DOHH2 (cell line): ENCODE results near the gene GNPTAB.

ENCODE experiments used
- H3F3A ChIP-seq: fragments of 200-600 bp; sonication (generic), shearing (Covaris generic); 2 replicates; pipeline ENCODE4 v1.6.0; 2016; ENCODE audit warnings: antibody characterized with exemption, mild to moderate bottlenecking; ENCODE audit not compliant: control insufficient read depth, insufficient read depth
- H3K27ac ChIP-seq: fragments of 200-600 bp; sonication (generic); 2 replicates; pipeline ENCODE4 v1.5.1; 2014; ENCODE audit warnings: low read depth, mild to moderate bottlenecking, low read length, moderate library complexity
- H3K27me3 ChIP-seq: fragments of 200-600 bp; sonication (generic); 2 replicates; pipeline ENCODE4 v1.6.1; 2014; ENCODE audit warnings: mild to moderate bottlenecking, low read length, mixed read lengths; ENCODE audit not compliant: control insufficient read depth
- H3K36me3 ChIP-seq: fragments of 200-600 bp; sonication (generic); 2 replicates; pipeline ENCODE4 v1.6.1; 2014; ENCODE audit warnings: mild to moderate bottlenecking, low read length, moderate library complexity, mixed read lengths; ENCODE audit not compliant: control insufficient read depth
- H3K4me1 ChIP-seq: fragments of 200-600 bp; sonication (generic); 2 replicates; pipeline ENCODE4 v1.6.1; 2014; ENCODE audit warnings: mild to moderate bottlenecking, low read length, mixed read lengths; ENCODE audit not compliant: control insufficient read depth
- H3K4me2 ChIP-seq: fragments of 200-600 bp; sonication (generic); 2 replicates; pipeline ENCODE4 v1.6.0; 2014; ENCODE audit warnings: mild to moderate bottlenecking, low read length, moderate library complexity
- H3K4me3 ChIP-seq: fragments of 200-600 bp; sonication (generic); 2 replicates; pipeline ENCODE4 v1.5.1; 2014; ENCODE audit warnings: mild to moderate bottlenecking, low read length, mixed read lengths
- H3K79me2 ChIP-seq: fragments of 200-600 bp; sonication (generic); 2 replicates; pipeline ENCODE4 v1.6.1; 2014; ENCODE audit warnings: mild to moderate bottlenecking, low read length, mixed read lengths; ENCODE audit not compliant: control insufficient read depth
- H3K9me2 ChIP-seq: fragments of 200-600 bp; sonication (generic); replicated peaks from 2 replicates; pipeline ENCODE4 v1.6.1; 2014; ENCODE audit warnings: mild to moderate bottlenecking, low read length, mixed read lengths; ENCODE audit not compliant: control insufficient read depth
- H3K9me3 ChIP-seq: fragments of 200-600 bp; sonication (generic); 2 replicates; pipeline ENCODE4 v1.6.1; 2014; ENCODE audit warnings: antibody characterized with exemption, low read length, mixed read lengths; ENCODE audit not compliant: control insufficient read depth, insufficient read depth
- H4K20me1 ChIP-seq: fragments of 200-600 bp; sonication (generic); 2 replicates; pipeline ENCODE4 v1.6.0; 2014; ENCODE audit warnings: low read depth, mild to moderate bottlenecking, antibody characterized with exemption, low read length, moderate library complexity; ENCODE audit not compliant: control insufficient read depth, insufficient read depth
- CTCF ChIP-seq: fragments of 200-600 bp; sonication (generic); IDR thresholded peaks from one replicate; pipeline ENCODE4 v1.5.1; 2014; ENCODE audit warnings: antibody characterized with exemption, mild to moderate bottlenecking, low read depth, low read length; ENCODE audit not compliant: poor library complexity, severe bottlenecking
- EZH2phosphoT487 ChIP-seq: fragments of 200-600 bp; sonication (generic); IDR thresholded peaks from 2 replicates; pipeline ENCODE4 v1.6.1; 2017; ENCODE audit warnings: borderline replicate concordance, mild to moderate bottlenecking, antibody characterized with exemption, low read length, moderate library complexity, mixed read lengths

The GNPTAB gene

GRCh38 chr12:101707131-101707782 is 123.5 kb downstream of the GNPTAB start:
- Histone ChIP-seq H3K4me3 (no peak overlapping the region), H3K9me2 (no peaks in the 10 kb centered on the region), H3K4me2 (no peak overlapping the region), H3K27ac (no peak overlapping the region), H3K79me2 (peaks cover 34% of the 10 kb centered on the region), H3K9me3 (no peaks in the 10 kb centered on the region), H3F3A (no peaks in the 10 kb centered on the region), H3K4me1 (peaks cover 8% of the 10 kb centered on the region), H3K36me3 (no peaks in the 10 kb centered on the region), H3K27me3 (no peaks in the 10 kb centered on the region), H4K20me1 (no peaks in the 10 kb centered on the region)
- TF ChIP-seq EZH2phosphoT487 (no peak), CTCF (no peak)

GRCh38 chr12:101706403-101706802 is 124.4 kb downstream of the GNPTAB start:
- peaks cover 42% of the 10 kb centered on the region for H3K79me2 ChIP-seq
- H3K27ac ChIP-seq, result no peak overlapping the region
- peaks cover 12% of the 10 kb centered on the region for H3K4me1 ChIP-seq
- H3F3A ChIP-seq, result no peaks in the 10 kb centered on the region
- no peaks in the 10 kb centered on the region for H3K9me2 ChIP-seq
- H3K36me3 ChIP-seq, result 0 out of 2 replicates have a peak, but pooled peaks cover 3% of the 10 kb centered on the region
- H3K4me2 ChIP-seq, result no peak overlapping the region
- TF ChIP-seq EZH2phosphoT487 (no peak), CTCF (no peak)
- H3K9me3 ChIP-seq, result no peaks in the 10 kb centered on the region
- H4K20me1 ChIP-seq, result no peaks in the 10 kb centered on the region
- H3K27me3 ChIP-seq, result no peaks in the 10 kb centered on the region
- H3K4me3 ChIP-seq, result no peak overlapping the region

- H3K9me2 ChIP-seq, result no peaks in the 10 kb centered on the region
- peaks cover 39% of the 10 kb centered on the region for H3K4me1 ChIP-seq
- H3K9me3 ChIP-seq, result no peaks in the 10 kb centered on the region
- H3K4me2 ChIP-seq, result no peak overlapping the region
- no peak overlapping the region for H3K27ac ChIP-seq
- peaks cover 70% of the 10 kb centered on the region for H3K79me2 ChIP-seq
- TF ChIP-seq CTCF, result no peak
- no peak for TF ChIP-seq EZH2phosphoT487
- no peak overlapping the region for H3K4me3 ChIP-seq
- H3K36me3 ChIP-seq, result peaks cover 6% of the 10 kb centered on the region
- H3F3A ChIP-seq, result no peaks in the 10 kb centered on the region
- H3K27me3 ChIP-seq, result no peaks in the 10 kb centered on the region
- H4K20me1 ChIP-seq, result no peaks in the 10 kb centered on the region
Observed at GRCh38 chr12:101703487-101703886, 127.3 kb downstream of the GNPTAB start.
